SIG-M5 treated with dmso at 0.1 percent for 504 hours (cell line): ENCODE data around the gene RAD51B.
"Not testable (repeated sequence)": the region's sequence is repeated elsewhere in the genome, so short reads cannot be mapped to it uniquely, and the experiment has no call there.

Experiments
- DNase-seq: peaks from one replicate; lab custom pipeline; 2025; ENCODE audit not compliant: unreplicated experiment; lab: John Stamatoyannopoulos, UW

The RAD51B gene

DNA sequence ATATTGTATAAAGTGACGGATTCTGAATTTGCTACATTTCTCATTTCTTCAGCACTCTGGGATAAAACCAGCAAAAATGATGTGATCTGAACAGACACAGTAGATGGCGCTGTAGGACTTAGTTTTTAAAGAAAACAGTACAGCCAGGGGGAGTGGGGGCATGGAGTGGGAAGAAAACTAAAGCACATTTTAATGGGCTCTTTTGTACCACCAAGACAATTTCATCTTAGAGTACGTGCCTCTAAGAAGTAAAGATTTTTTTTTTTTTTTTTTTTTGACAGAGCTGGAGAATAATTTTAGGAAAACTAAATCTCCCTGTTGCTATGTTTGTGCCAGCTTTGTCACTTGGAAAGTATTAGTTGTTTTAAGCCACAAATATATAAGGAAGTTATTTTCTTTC, 124.4 kb downstream of the RAD51B start:
- DNase-seq: peak; percentile 76

DNA sequence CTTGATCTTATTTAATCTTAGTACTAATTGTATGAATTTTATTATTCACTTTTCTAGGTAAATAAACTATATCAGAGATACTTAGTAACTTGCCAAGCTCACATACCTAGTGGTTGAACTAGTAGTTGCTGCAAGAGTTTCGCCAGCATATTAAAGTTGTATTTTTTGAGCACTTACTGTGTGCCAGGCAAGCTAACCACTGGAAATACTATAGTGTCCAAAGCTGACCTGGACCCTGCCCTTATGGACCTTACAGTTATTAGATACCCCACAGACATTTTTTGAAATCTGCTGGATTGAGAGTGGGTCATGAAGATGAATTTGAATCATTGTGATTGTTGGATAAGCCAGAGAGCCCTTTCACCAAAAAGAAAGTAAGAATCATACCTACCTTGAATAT, 125.0 kb downstream of the RAD51B start:
- no peak for DNase-seq

DNA sequence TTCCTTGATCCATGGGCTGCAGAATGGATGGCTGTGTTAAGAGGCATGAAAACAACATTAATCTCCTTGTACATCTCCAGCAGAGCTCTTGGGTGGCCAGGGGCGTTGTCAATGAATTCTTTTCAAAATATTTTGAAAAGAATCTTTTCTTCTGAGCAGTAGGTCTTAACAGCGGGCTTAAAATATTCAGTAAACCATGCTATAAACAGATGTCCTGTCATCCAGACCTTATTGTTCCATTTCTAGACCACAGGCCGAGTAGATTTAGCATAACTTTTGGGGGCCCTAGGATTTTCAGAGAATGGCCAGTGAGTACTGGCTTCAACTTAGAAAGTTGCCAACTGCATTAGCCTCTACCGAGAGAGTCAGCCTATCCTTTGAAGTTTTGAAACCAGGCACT, 130.2 kb downstream of the RAD51B start:
- DNase-seq: no peak

DNA sequence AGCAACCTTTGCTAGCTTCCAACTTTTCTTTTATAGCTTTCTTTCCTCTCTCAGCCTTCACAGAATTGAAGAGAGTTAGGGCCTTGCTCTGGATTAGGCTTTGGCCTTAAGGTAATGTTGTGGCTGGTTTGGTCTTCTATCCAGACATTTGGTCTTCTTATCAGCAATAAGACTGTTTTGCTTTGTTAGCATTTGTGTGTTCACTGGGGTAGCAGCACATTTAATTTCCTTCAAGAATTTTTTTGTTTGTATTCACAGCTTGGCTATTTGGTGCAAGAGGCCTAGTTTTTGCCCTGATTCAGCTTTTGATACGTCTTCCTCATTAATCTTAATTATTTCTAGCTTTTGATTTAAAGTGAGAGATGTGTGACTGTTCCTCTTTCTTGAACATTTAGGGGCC, 130.8 kb downstream of the RAD51B start:
- no peak for DNase-seq

DNA sequence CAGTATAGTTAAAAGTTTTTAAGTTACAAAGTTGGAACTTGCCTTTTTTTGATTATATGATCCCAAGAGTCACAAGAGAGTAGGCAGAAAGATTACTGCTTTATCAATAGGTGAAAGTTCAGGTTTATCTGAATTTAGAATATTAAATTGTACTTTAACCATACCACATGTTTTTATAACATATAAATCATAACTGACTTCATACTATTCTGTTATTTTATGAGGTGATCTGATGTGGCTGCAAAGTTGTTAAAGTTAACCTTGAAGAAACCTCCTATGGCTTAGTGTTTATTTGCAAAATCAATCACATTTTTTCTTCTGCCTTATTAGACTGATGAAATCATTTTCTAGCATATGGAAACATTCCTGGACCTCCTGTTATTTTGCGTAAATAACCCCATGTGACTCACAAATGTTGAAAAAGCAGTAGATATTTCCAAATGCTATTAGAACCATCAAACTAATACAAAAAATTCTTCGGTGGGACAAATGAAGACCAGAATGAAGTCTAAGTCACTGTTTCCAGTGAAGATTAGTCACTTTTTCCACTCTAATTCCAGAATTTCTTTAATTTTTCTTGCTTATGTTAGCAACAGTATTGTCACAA, 132.1 kb downstream of the RAD51B start:
- no peak for DNase-seq

DNA sequence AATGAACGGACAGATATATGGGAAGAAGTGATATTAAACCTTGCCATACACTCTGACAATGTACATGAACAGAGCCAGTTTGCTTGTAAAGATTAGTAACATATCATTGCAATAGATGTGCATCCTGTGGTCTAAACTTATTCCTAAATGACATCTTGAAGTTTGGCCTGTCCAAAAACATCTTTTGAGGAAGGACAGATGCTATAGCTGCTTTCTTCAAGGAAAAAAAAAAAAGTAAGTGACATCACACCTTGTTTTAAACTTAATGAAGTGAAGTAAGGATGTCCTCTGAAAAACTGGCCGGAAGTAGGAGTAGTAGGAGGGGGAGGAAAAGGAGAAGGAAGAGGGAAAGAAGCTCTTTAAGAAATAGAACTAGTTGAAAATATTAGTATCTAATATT, 132.8 kb downstream of the RAD51B start:
- DNase-seq: no peak

DNA sequence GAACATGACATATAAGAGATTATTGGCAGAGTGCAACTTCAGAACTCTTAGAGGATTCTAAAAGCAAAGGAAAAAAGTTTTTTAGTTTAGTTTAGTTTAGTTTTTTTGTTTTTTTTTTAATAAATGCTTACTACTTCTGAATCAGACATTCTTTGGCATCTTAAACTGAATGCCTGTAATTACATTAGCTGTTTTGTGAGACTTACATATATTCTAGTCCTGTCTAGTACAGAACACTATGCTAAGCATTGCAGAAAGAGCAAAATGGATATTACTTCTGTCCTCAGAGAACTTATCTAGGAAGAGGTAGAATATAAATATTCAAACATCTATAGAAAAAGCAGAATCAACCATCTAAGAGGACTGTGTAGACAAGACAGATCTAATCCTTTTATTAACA, 133.2 kb downstream of the RAD51B start:
- no peak for DNase-seq

DNA sequence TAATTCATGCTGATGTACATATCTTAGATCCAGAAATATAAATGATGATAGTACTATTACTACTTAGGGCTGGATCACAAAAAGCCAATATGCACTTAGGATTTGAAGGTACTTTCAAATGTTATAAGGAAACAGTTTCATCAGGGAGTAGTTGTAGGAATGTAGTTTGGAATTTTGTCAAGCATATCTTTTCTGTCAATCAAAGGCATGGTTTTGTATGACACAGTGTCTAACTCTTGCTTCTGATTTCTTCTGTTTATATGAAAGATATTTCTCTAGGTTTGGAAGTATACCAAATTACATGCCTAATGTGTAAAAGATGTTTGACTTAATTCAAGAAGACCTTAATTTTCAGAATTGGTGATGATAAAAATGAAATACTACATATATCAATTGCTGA, 135.7 kb downstream of the RAD51B start:
- DNase-seq: no peak

DNA sequence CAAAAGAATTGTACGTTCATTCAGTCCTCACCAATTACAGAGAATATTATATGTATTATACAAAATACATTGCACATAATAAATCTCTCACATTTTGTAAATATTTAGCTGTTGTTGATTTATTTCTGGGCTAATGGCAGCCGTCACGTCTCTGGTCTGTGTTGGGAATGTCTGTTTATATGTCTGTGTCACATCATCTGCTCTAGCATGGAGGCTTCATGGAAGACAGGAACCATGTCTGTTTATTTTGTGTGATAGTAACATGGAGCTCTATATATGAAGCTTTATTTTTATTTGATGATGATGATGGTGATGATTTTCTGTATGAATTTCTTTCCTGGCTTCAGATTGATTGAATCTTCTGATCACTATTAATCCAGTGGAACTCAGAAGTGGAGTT, 138.4 kb downstream of the RAD51B start:
- no peak for DNase-seq

DNA sequence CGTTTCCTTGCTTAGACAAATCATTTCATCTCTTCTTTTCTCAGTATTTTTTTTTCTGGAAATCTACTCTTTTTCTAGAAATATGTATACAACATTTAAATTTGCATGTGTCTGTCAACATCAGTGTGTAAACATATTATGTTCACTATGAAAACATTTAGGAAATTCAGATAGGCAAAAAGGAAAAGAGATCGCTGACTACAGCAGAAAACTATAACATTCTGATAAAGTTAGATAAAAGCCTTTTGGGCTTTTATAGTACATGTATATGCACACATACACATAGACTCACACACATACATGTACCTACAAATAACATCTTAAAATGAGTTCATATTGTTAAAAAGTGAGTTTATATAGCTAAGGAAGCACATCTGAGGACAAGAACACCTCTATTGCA, 142.1 kb downstream of the RAD51B start:
- DNase-seq: no peak

DNA sequence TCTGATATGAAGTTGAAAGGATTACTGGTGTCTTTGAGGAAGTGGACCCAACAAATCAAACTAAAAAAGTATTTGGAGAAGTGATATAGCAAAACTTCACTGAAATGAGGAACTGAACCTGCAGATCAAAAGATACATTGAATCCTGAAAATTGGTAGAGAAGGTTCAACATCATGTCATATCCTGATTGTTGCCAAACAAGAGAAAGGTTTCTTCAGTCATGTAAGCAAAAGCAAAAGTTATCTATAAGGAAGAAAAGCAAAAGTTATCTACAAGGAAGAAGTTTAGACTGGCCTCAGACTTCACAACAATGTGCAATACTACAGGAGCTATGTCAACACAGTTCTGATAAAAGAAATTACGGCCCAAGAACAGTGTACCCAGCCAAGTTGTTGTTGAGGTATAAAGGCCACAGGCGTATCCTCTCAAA, 142.7 kb downstream of the RAD51B start:
- DNase-seq: peak; percentile 93

DNA sequence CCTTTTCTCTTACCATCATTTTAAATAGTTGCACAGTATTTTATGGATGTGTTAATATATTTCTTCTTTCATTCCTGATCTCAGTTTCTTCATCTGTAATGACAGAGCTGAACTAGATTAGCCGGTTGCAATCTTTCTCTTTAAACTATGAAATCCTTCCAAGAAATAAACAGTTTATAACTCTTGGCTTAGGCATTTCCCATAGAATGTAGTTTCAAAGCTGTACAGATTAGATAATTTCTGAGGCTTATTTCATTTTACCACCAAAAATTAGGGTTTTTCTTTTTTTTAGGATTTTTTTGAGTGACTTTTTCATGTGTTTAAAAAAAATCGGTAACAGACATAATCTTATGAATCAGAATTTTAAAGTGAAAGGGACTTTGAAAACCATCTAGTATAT, 144.0 kb downstream of the RAD51B start:
- no peak for DNase-seq

DNA sequence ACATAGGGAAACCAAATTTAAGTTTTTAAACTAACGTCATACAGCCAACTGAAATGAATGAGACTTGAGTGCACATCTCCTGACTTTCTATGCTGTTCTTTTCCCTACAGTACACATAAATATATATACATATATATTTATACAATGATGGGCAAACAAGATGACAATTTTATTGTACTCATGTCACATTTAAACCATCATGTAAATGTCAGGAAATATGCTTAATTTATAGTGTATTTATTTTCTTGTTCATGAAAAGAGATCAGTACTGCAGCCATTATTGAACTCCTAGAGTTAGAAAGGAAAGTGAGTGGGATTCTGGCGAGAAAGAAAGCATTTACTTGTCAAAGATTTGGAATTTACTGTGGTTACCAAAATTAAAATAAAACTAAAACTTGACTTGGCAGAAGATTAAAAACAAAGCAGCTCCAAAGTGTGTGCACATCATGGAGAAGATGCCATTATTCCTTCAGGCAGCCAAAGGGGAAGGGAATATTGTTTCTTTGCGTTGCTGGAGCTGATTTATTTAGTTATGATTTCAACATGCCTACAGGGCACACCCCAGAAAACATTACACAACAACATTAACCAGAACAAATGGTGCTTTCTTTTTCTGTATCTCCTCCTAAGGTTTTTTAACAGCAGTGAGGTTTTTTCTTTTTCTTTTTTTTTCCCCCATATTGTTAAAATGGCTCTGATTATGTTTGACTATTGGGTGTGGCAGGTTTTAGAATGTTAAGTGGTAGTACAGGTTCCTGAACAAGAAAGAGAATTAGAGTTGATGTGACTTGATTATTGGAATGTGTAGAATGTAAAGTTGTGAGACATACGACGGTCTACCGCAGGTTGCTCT, 144.6 kb downstream of the RAD51B start:
- peak; percentile 88 for DNase-seq

DNA sequence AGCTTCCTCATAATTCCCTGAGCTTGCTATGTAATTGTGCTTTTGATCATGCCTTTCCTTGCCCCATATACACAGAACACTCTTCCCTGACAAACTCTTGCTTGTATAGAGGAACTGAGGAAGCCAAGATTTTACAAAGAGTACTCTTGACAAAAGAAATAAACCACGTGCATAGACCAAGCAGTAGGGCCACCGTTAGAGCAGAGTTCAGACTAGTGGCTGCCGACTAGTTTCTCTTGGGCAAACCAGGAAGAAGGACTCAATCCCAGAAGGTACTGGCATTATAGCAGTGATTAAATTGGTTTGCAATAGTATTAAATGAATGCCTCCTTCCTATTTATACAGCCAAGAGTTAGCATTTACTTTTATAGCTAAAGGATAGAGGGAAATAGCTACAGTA, 146.1 kb downstream of the RAD51B start:
- DNase-seq: no peak

DNA sequence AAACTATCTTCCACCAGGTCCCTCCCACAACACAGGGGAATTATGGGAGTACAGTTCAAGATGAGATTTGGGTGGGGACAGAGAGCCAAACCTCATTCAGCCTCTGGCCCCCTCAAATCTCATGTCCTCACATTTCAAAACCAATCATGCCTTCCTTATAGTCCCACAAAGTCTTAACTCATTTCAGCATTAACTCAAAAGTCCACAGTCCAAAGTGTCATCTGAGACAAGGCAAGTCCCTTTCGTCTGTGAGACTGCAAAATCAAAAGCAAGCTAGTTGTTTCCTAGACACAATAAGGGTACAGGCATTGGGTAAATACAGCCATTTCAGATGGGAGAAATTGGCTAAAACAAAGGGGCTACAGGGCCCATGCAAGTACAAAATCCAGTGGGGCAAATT, 147.6 kb downstream of the RAD51B start:
- DNase-seq: no peak

DNA sequence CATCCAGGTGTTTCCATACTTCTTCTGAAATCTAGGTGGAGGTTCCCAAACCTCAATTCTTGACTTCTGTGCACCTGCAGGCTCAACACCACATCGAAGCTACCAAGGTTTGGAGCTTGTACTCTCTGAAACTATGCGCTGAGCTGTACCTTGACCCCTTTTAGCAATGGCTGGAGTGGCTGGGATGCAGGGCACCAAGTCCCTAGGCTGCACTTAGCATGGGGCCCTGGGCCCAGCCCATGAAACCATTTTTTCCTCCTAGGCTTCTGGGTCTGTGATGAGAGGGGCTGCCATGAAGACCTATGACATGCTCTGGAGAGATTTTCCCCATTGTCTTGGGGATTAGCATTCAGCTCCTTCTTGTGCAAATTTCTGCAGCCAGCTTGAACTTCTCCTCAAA, 148.4 kb downstream of the RAD51B start:
- not testable (repeated sequence) for DNase-seq

DNA sequence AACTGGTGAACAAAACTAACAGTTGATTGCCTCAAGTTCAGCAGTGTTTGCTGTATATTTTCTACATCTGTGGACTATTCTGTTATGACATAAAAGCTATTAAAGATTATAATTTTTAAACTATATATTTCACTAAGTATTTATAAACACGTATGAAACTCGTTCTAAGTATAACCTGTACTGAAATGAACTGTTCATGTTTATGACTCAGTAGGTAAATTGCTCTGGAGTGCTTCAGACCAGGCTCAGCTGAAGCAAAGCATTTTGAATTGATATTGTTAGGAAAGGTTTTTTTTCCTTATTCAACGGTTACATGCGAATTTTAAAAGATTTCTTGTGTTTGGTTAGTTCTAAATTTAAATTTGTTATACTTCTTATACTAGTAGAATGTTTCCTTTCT, 151.3 kb downstream of the RAD51B start:
- no peak for DNase-seq

DNA sequence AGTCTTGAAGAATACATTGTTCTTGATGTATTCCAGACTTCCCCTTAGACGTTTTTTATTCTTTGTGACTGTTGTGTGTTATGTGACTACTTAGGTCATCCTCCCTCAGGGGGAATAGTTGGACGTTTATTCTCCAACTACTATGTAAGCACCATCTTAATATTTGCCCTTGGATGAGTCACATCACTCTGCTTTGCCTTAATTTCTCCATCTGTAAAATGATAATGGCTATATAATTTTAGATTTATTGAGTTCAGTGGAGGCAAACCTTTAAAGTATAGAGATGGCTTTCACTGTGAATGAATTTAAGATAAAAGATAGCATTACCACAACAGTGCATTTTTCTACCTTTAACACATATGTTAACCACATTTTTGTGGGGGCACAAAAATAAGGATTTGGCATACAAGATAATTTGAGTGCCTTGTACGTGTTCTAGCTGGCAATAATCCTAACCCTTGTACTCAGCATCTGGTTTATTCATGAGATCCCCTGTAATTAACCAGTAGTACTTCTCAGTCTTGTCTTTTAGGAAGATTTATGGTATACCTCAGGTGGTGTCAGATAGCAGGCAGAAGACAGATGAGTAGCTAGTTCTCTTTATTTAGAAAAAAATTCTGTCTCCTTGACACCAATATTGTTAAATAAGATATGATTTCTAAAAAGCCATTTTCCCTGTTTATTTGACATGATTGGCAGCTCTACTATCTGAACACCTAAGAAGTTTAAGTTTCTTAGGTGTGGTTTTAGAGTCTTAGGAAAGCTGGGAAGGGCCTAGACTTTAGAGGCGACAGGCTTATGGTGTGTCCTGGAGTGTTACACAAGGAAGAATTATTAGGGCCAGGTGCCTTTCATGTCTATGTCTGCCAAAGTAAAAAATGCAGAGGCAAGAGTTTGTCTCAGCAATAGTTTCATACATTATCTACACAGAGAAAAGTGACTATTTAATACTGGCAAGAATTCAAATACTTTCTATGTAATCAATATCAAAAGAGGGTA, 152.3 kb downstream of the RAD51B start:
- peak; percentile 0 for DNase-seq

DNA sequence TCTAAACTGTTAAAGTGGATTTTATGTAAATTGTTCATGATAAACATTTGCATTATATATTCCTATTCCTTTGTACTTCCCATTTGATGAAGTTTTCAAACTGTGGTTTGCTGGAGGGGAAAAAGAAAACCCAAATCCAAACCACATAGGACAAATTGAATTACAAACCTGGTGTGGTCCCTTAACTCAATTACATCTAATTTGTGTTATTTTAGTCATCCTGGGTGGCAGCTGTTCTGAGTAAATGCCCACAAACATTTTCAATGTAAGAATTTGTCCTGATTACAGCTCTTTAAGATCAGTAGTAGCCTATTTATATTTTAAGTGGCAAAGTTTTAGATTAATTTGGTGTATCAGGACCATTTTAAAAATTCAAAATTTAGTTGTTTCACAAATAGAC, 153.9 kb downstream of the RAD51B start:
- no peak for DNase-seq

DNA sequence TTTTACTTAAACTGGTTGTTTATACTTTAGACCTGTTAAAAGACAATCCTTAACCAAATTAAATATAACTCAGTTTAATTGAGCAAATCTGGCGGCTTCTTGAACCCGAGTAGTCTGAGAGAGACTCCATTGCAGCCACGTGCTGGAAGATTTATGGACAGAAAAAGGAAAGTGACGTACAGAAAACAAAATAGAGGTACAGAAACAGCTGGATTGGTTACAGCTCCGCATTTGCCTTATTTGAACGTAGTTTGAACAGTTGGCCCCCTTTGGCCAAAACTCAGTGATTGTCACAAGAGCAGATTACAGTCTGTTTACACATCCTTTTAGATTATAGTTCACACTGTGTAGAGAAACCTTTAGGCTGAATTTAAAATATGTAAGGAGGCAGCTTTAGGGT, 155.9 kb downstream of the RAD51B start:
- DNase-seq: no peak

DNA sequence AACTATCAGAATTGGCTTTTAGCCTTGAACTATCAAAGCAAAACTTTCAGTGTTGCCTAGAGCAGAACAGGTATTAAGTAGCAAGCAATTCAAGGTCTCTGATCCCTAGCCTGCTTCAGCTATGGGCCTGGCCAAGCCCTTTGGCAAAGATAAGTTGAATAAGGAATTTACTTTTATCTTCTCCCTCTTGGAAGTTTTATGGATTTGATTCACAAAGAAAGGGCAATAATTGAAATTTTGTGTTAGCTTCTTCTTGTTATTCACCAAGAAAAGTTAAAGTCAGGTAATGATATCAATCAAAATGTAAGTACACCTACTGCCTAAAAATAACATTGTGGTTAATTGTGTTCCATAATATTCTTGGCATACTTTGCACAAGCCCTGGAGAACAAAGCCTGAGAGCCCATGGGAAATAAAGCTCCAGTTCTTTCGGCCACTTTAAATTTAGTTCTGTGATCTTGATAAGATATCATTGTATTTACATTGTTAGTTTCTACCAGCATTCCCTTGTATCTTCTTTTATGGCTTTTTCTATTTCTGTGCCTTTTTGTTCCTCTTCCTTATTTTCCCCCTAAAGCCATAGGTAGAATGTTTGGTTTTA, 158.0 kb downstream of the RAD51B start:
- no peak for DNase-seq
